Loucy (cell line): ENCODE data around the gene HSFX4.
"Not testable (repeated sequence)": the region's sequence is repeated elsewhere in the genome, so short reads cannot be mapped to it uniquely, and the experiment has no call there.

Source experiments
- CTCF ChIP-seq: fragments of 200-600 bp; sonication (generic); conservative IDR thresholded peaks from 2 replicates; pipeline ENCODE4 v1.5.1; 2014; ENCODE audit warnings: mild to moderate bottlenecking, antibody characterized with exemption, low read length
- EZH2phosphoT487 ChIP-seq: fragments of 200-600 bp; IDR thresholded peaks from 2 replicates; pipeline ENCODE4 v1.6.1; 2018; ENCODE audit warnings: antibody characterized with exemption, mild to moderate bottlenecking, moderate library complexity, borderline replicate concordance

- TF ChIP-seq CTCF, EZH2phosphoT487: not testable (repeated sequence)
Observed at GRCh38 chrX:149890828-149891227, 38.5 kb upstream of the HSFX4 start.
